Erythroblast (primary cell): ENCODE results near the gene NOX3.

Source experiments
- DNase-seq, 2 experiments: peaks; one replicate each; lab custom pipeline; 2025; lab: John Stamatoyannopoulos, UW
- GATA1 ChIP-seq: IDR thresholded peaks from 2 replicates; pipeline ENCODE4 v1.6.1; 2011; ENCODE audit warnings: low read depth, mild to moderate bottlenecking, control low read depth, low read length, moderate library complexity
- POLR2A ChIP-seq: IDR thresholded peaks from 2 replicates; pipeline ENCODE4 v1.6.1; 2011; ENCODE audit warnings: mild to moderate bottlenecking, low read length

Gene NOX3

GRCh38 chr6:155396605-155397004, 59.0 kb downstream of the NOX3 start:
- TF ChIP-seq POLR2A = no peak
- no peak for TF ChIP-seq GATA1
- no peak for DNase-seq

GRCh38 chr6:155395339-155395738, 60.3 kb downstream of the NOX3 start:
- TF ChIP-seq POLR2A (no peak), GATA1 (no peak)
- DNase-seq = no peak

- DNase-seq = no peak
- no peak for TF ChIP-seq GATA1
- no peak for TF ChIP-seq POLR2A
Observed at GRCh38 chr6:155389130-155389529, 66.5 kb downstream of the NOX3 start.

GRCh38 chr6:155388591-155388990, 67.0 kb downstream of the NOX3 start:
- no peak for TF ChIP-seq POLR2A
- no peak for TF ChIP-seq GATA1
- no peak for DNase-seq

- no peak for TF ChIP-seq GATA1
- TF ChIP-seq POLR2A = no peak
- DNase-seq = no peak
Observed at GRCh38 chr6:155387481-155387880, 68.2 kb downstream of the NOX3 start.

- no peak for DNase-seq
Observed at GRCh38 chr6:155384321-155384952, 71.2 kb downstream of the NOX3 start.

GRCh38 chr6:155383913-155384312, 71.7 kb downstream of the NOX3 start:
- DNase-seq = no peak
- no peak for TF ChIP-seq POLR2A
- TF ChIP-seq GATA1 = no peak

More at GRCh38 chr6:155384321-155384952, 71.2 kb downstream of the NOX3 start:
- TF ChIP-seq POLR2A = no peak
- TF ChIP-seq GATA1 = no peak

- TF ChIP-seq GATA1 (no peak), POLR2A (no peak)
- no peak for DNase-seq
Observed at GRCh38 chr6:155382338-155382685, 73.3 kb downstream of the NOX3 start.

- TF ChIP-seq GATA1 (no peak), POLR2A (no peak)
- no peak for DNase-seq
Observed at GRCh38 chr6:155381673-155382337, 73.8 kb downstream of the NOX3 start.

- TF ChIP-seq GATA1 (no peak), POLR2A (no peak)
- no peak for DNase-seq
Observed at GRCh38 chr6:155380666-155381332, 74.8 kb downstream of the NOX3 start.

GRCh38 chr6:155378724-155379123, 76.9 kb downstream of the NOX3 start:
- no peak for DNase-seq
- TF ChIP-seq POLR2A = no peak
- TF ChIP-seq GATA1 = no peak

- no peak for DNase-seq
- TF ChIP-seq POLR2A (no peak), GATA1 (no peak)
Observed at GRCh38 chr6:155378276-155378675, 77.4 kb downstream of the NOX3 start.

- TF ChIP-seq GATA1 = no peak
- TF ChIP-seq POLR2A = no peak
- DNase-seq = no peak
Observed at GRCh38 chr6:155377061-155377460, 78.6 kb downstream of the NOX3 start.

- DNase-seq = no peak
- no peak for TF ChIP-seq POLR2A
- no peak for TF ChIP-seq GATA1
Observed at GRCh38 chr6:155375801-155376200, 79.8 kb downstream of the NOX3 start.

- DNase-seq = no peak
- TF ChIP-seq GATA1 (no peak), POLR2A (no peak)
Observed at GRCh38 chr6:155374681-155375080, 81.0 kb downstream of the NOX3 start.
